ENCODE measurements around the gene LDAF1. TPM values are rescaled to one million over a fixed set of nuclear protein-coding genes. Genes with fewer than 3 reads are reported as not detected.
"Not testable (repeated sequence)": the region's sequence is repeated elsewhere in the genome, so short reads cannot be mapped to it uniquely, and the experiment has no call there.

LDAF1 gene
- total RNA-seq, 1 donor from 2014 or later: 46.6 TPM

- H3K4me3 Mint-ChIP-seq (ENCODE audit: unreplicated experiment): no peak overlapping the region
- peaks cover 9% of the 10 kb centered on the region for H3K4me1 Mint-ChIP-seq (ENCODE audit: low read depth)
- peaks cover 3% of the 10 kb centered on the region for H3K9me3 Mint-ChIP-seq (ENCODE audit: low read depth)
- no peak for DNase-seq (ENCODE audit: low spot score)
- peaks cover 5% of the 10 kb centered on the region for H3K27me3 Mint-ChIP-seq (ENCODE audit: low read depth)
- TF ChIP-seq CTCF (IDR thresholded peaks at IDR 0.05): no peak
- no peak overlapping the region for H3K27ac Mint-ChIP-seq (ENCODE audit: unreplicated experiment)
- H3K36me3 Mint-ChIP-seq (ENCODE audit: low read depth): no peaks in the 10 kb centered on the region
Observed at GRCh38 chr16:21189311-21189710, 30.8 kb downstream of the LDAF1 start.

- Mint-ChIP-seq H3K4me1 (ENCODE audit: low read depth) (peaks cover 9% of the 10 kb centered on the region), H3K27ac (ENCODE audit: unreplicated experiment) (no peak overlapping the region), H3K9me3 (ENCODE audit: low read depth) (peaks cover 3% of the 10 kb centered on the region), H3K27me3 (ENCODE audit: low read depth) (peaks cover 12% of the 10 kb centered on the region), H3K36me3 (ENCODE audit: low read depth) (no peaks in the 10 kb centered on the region), H3K4me3 (ENCODE audit: unreplicated experiment) (no peak overlapping the region)
- no peak for DNase-seq (ENCODE audit: low spot score)
- TF ChIP-seq CTCF (IDR thresholded peaks at IDR 0.05): no peak
Observed at GRCh38 chr16:21190013-21190412, 31.5 kb downstream of the LDAF1 start.

GRCh38 chr16:21190599-21190998 is 32.1 kb downstream of the LDAF1 start:
- H3K36me3 Mint-ChIP-seq (ENCODE audit: low read depth): no peaks in the 10 kb centered on the region
- no peak for TF ChIP-seq CTCF (IDR thresholded peaks at IDR 0.05)
- peaks cover 9% of the 10 kb centered on the region for H3K4me1 Mint-ChIP-seq (ENCODE audit: low read depth)
- peaks cover 13% of the 10 kb centered on the region for H3K27me3 Mint-ChIP-seq (ENCODE audit: low read depth)
- H3K27ac Mint-ChIP-seq (ENCODE audit: unreplicated experiment): no peak overlapping the region
- no peak for DNase-seq (ENCODE audit: low spot score)
- peaks cover 3% of the 10 kb centered on the region for H3K9me3 Mint-ChIP-seq (ENCODE audit: low read depth)
- no peak overlapping the region for H3K4me3 Mint-ChIP-seq (ENCODE audit: unreplicated experiment)

GRCh38 chr16:21192991-21193390 is 34.5 kb downstream of the LDAF1 start:
- Mint-ChIP-seq H3K36me3 (ENCODE audit: low read depth) (no peaks in the 10 kb centered on the region), H3K9me3 (ENCODE audit: low read depth) (peaks cover 3% of the 10 kb centered on the region), H3K4me3 (ENCODE audit: unreplicated experiment) (no peak overlapping the region), H3K27ac (ENCODE audit: unreplicated experiment) (no peak overlapping the region), H3K27me3 (ENCODE audit: low read depth) (peaks cover 20% of the 10 kb centered on the region), H3K4me1 (ENCODE audit: low read depth) (peaks cover 9% of the 10 kb centered on the region)
- DNase-seq (ENCODE audit: low spot score): no peak
- TF ChIP-seq CTCF (IDR thresholded peaks at IDR 0.05): no peak

- Mint-ChIP-seq H3K4me3 (ENCODE audit: unreplicated experiment) (no peak overlapping the region), H3K36me3 (ENCODE audit: low read depth) (no peaks in the 10 kb centered on the region), H3K4me1 (ENCODE audit: low read depth) (no peaks in the 10 kb centered on the region), H3K27ac (ENCODE audit: unreplicated experiment) (no peak overlapping the region), H3K9me3 (ENCODE audit: low read depth) (peaks cover 3% of the 10 kb centered on the region), H3K27me3 (ENCODE audit: low read depth) (peaks cover 33% of the 10 kb centered on the region)
- DNase-seq (ENCODE audit: low spot score): no peak
- TF ChIP-seq CTCF (IDR thresholded peaks at IDR 0.05): no peak
Observed at GRCh38 chr16:21194771-21195301, 36.4 kb downstream of the LDAF1 start.

- H3K9me3 Mint-ChIP-seq (ENCODE audit: low read depth); H3K4me3 Mint-ChIP-seq (ENCODE audit: unreplicated experiment): not testable (repeated sequence)
Observed at GRCh38 chr16:21195330-21195729, 36.9 kb downstream of the LDAF1 start.

More at GRCh38 chr16:21195330-21195729, 36.9 kb downstream of the LDAF1 start:
- not testable (repeated sequence) for H3K27ac Mint-ChIP-seq (ENCODE audit: unreplicated experiment); DNase-seq (ENCODE audit: low spot score); H3K36me3 Mint-ChIP-seq (ENCODE audit: low read depth); H3K4me1 Mint-ChIP-seq (ENCODE audit: low read depth)
- peaks cover 36% of the 10 kb centered on the region for H3K27me3 Mint-ChIP-seq (ENCODE audit: low read depth)

Measured in chondrocyte (in vitro differentiated cells).